ENCODE measurements around the gene HMX1.

Gene HMX1

GRCh38 chr4:8872402-8873291 is 1.0 kb upstream of the HMX1 start:
- no peak overlapping the region for H3K27ac ChIP-seq
- no peak for DNase-seq (ENCODE audit: low spot score)
- H3K4me3 ChIP-seq = peak overlapping the region; percentile 62
- no peak for TF ChIP-seq CTCF (IDR thresholded peaks at IDR 0.05)

GRCh38 chr4:8870647-8871416 is 807 bp downstream of the HMX1 start:
- no peak for TF ChIP-seq CTCF (IDR thresholded peaks at IDR 0.05)
- H3K4me3 ChIP-seq = peak overlapping the region; percentile 62
- H3K27ac ChIP-seq = no peak overlapping the region
- DNase-seq (ENCODE audit: low spot score) = no peak

- H3K27ac ChIP-seq = no peak overlapping the region
- no peak overlapping the region for H3K4me3 ChIP-seq
- no peak for TF ChIP-seq CTCF (IDR thresholded peaks at IDR 0.05)
- no peak for DNase-seq (ENCODE audit: low spot score)
These were observed 1.6 kb downstream of the HMX1 start for GRCh38 chr4:8869898-8870646.

- no peak for TF ChIP-seq CTCF (IDR thresholded peaks at IDR 0.05)
- H3K27ac ChIP-seq = no peak overlapping the region
- DNase-seq (ENCODE audit: low spot score) = no peak
- H3K4me3 ChIP-seq = no peak overlapping the region
These were observed 2.4 kb downstream of the HMX1 start for GRCh38 chr4:8869002-8869897.

- TF ChIP-seq CTCF (IDR thresholded peaks at IDR 0.05) = no peak
- DNase-seq (ENCODE audit: low spot score) = no peak
- Histone ChIP-seq H3K27ac (no peak overlapping the region), H3K4me3 (no peak overlapping the region)
These were observed 3.2 kb downstream of the HMX1 start for GRCh38 chr4:8868321-8869001.

All from coronary artery (tissue), 2 donors.